ENCODE data around the gene TMEM14B.
"Not testable (repeated sequence)": the region's sequence is repeated elsewhere in the genome, so short reads cannot be mapped to it uniquely, and the experiment has no call there.

GRCh38 chr6:10720960-10721849 lies 26.4 kb upstream of the TMEM14B start:
- not testable (repeated sequence) for TF ChIP-seq CTCF, EP300 (IDR thresholded peaks at IDR 0.05)

Data from upper lobe of left lung (tissue), 4 donors.